Measurements from ENCODE around the gene TERT. TPM values are rescaled to one million over a fixed set of nuclear protein-coding genes. Genes with fewer than 3 reads are reported as not detected.
A peak's percentile ranks its signal among the peaks of the same experiment; 100 is the strongest.

The TERT gene
- total RNA-seq, 2 experiments from 2014 or later: 0.55 to 0.84 TPM

- intact Hi-C loops (cut with DNase I, micrococcal nuclease): no loop called here
- Mint-ChIP-seq H3K27me3 (no peaks in the 10 kb centered on the region), H3K4me3 (no peak overlapping the region), H3K4me1 (ENCODE audit: low read depth) (no peaks in the 10 kb centered on the region), H3K27ac (no peak overlapping the region), H3K9me3 (no peaks in the 10 kb centered on the region), H3K36me3 (ENCODE audit: low read depth) (no peaks in the 10 kb centered on the region)
- DNase-seq (no peak), ATAC-seq (ENCODE audit: poor library complexity) (no peak)
- Histone ChIP-seq H3K27me3 (ENCODE audit: control insufficient read depth in 1 of 2, insufficient read depth in 2 of 2, low read length in 2 of 2) (no peaks in the 10 kb centered on the region), H3K4me3 (ENCODE audit: low read length) (no peak overlapping the region), H3K4me1 (ENCODE audit: insufficient read depth, low read length) (no peaks in the 10 kb centered on the region), H3K36me3 (ENCODE audit: insufficient read depth, low read length) (no peaks in the 10 kb centered on the region), H3K9me3 (ENCODE audit: control insufficient read depth in 1 of 2, insufficient read depth in 1 of 2, low read length in 2 of 2) (peaks cover 0 to 15% of the 10 kb centered on the region in 2 experiments), H3K27ac (ENCODE audit: low read depth in 1 of 2, low read length in 2 of 2) (no peak overlapping the region)
- ChIA-PET POLR2A (no interaction called here), CTCF (no interaction called here)
- no peak for TF ChIP-seq CTCF (IDR thresholded peaks at IDR 0.05)
Measured at GRCh38 chr5:1218351-1219080, 76.4 kb downstream of the TERT start.

GRCh38 chr5:1217596-1218206, 77.2 kb downstream of the TERT start:
- POLR2A ChIA-PET: no interaction called here
- ATAC-seq (ENCODE audit: poor library complexity): peak; percentile 34

GRCh38 chr5:1216918-1217295, 78.0 kb downstream of the TERT start:
- Histone ChIP-seq H3K4me1 (ENCODE audit: insufficient read depth, low read length) (no peaks in the 10 kb centered on the region), H3K9me3 (ENCODE audit: control insufficient read depth in 1 of 2, insufficient read depth in 1 of 2, low read length in 2 of 2) (peaks cover 0 to 15% of the 10 kb centered on the region in 2 experiments), H3K27ac (ENCODE audit: low read depth in 1 of 2, low read length in 2 of 2) (no peak overlapping the region), H3K36me3 (ENCODE audit: insufficient read depth, low read length) (no peaks in the 10 kb centered on the region), H3K27me3 (ENCODE audit: control insufficient read depth in 1 of 2, insufficient read depth in 2 of 2, low read length in 2 of 2) (no peaks in the 10 kb centered on the region), H3K4me3 (ENCODE audit: low read length) (no peak overlapping the region)
- H3K27ac Mint-ChIP-seq: no peak overlapping the region
- DNase-seq: no peak
- ATAC-seq (ENCODE audit: poor library complexity): no peak
- no peaks in the 10 kb centered on the region for H3K4me1 Mint-ChIP-seq (ENCODE audit: low read depth)
- CTCF ChIA-PET: no interaction called here
- no peak for TF ChIP-seq CTCF (IDR thresholded peaks at IDR 0.05)
- H3K4me3 Mint-ChIP-seq: no peak overlapping the region
- no peaks in the 10 kb centered on the region for H3K9me3 Mint-ChIP-seq
- intact Hi-C loops (cut with DNase I, micrococcal nuclease): no loop called here
- no peaks in the 10 kb centered on the region for H3K27me3 Mint-ChIP-seq
- POLR2A ChIA-PET: no interaction called here
- H3K36me3 Mint-ChIP-seq (ENCODE audit: low read depth): no peaks in the 10 kb centered on the region

More at GRCh38 chr5:1217596-1218206, 77.2 kb downstream of the TERT start:
- H3K4me1 ChIP-seq (ENCODE audit: insufficient read depth, low read length): no peaks in the 10 kb centered on the region
- H3K27me3 ChIP-seq (ENCODE audit: control insufficient read depth in 1 of 2, insufficient read depth in 2 of 2, low read length in 2 of 2): no peaks in the 10 kb centered on the region
- H3K36me3 Mint-ChIP-seq (ENCODE audit: low read depth): no peaks in the 10 kb centered on the region
- TF ChIP-seq CTCF (IDR thresholded peaks at IDR 0.05): no peak
- no peak overlapping the region for H3K27ac ChIP-seq (ENCODE audit: low read depth in 1 of 2, low read length in 2 of 2)
- DNase-seq: peak in 1 of 14 experiments; percentile 13
- CTCF ChIA-PET: no interaction called here
- no peaks in the 10 kb centered on the region for H3K9me3 Mint-ChIP-seq
- H3K4me1 Mint-ChIP-seq (ENCODE audit: low read depth): no peaks in the 10 kb centered on the region
- no peaks in the 10 kb centered on the region for H3K36me3 ChIP-seq (ENCODE audit: insufficient read depth, low read length)
- no peak overlapping the region for H3K4me3 ChIP-seq (ENCODE audit: low read length)
- intact Hi-C loops (cut with DNase I, micrococcal nuclease): no loop called here
- H3K27ac Mint-ChIP-seq: no peak overlapping the region
- no peak overlapping the region for H3K4me3 Mint-ChIP-seq
- peaks cover 0 to 15% of the 10 kb centered on the region in 2 experiments for H3K9me3 ChIP-seq (ENCODE audit: control insufficient read depth in 1 of 2, insufficient read depth in 1 of 2, low read length in 2 of 2)
- no peaks in the 10 kb centered on the region for H3K27me3 Mint-ChIP-seq

All from CD4-positive, alpha-beta T cell (primary cell).